DOHH2 (cell line): ENCODE measurements around the gene MLKL.

Source experiments
- H3F3A ChIP-seq: fragments of 200-600 bp; sonication (generic), shearing (Covaris generic); 2 replicates; pipeline ENCODE4 v1.6.0; 2016; ENCODE audit warnings: antibody characterized with exemption, mild to moderate bottlenecking; ENCODE audit not compliant: control insufficient read depth, insufficient read depth
- H3K27ac ChIP-seq: fragments of 200-600 bp; sonication (generic); 2 replicates; pipeline ENCODE4 v1.5.1; 2014; ENCODE audit warnings: low read depth, mild to moderate bottlenecking, low read length, moderate library complexity
- H3K27me3 ChIP-seq: fragments of 200-600 bp; sonication (generic); 2 replicates; pipeline ENCODE4 v1.6.1; 2014; ENCODE audit warnings: mild to moderate bottlenecking, low read length, mixed read lengths; ENCODE audit not compliant: control insufficient read depth
- H3K36me3 ChIP-seq: fragments of 200-600 bp; sonication (generic); 2 replicates; pipeline ENCODE4 v1.6.1; 2014; ENCODE audit warnings: mild to moderate bottlenecking, low read length, moderate library complexity, mixed read lengths; ENCODE audit not compliant: control insufficient read depth
- H3K4me1 ChIP-seq: fragments of 200-600 bp; sonication (generic); 2 replicates; pipeline ENCODE4 v1.6.1; 2014; ENCODE audit warnings: mild to moderate bottlenecking, low read length, mixed read lengths; ENCODE audit not compliant: control insufficient read depth
- H3K4me2 ChIP-seq: fragments of 200-600 bp; sonication (generic); 2 replicates; pipeline ENCODE4 v1.6.0; 2014; ENCODE audit warnings: mild to moderate bottlenecking, low read length, moderate library complexity
- H3K4me3 ChIP-seq: fragments of 200-600 bp; sonication (generic); 2 replicates; pipeline ENCODE4 v1.5.1; 2014; ENCODE audit warnings: mild to moderate bottlenecking, low read length, mixed read lengths
- H3K79me2 ChIP-seq: fragments of 200-600 bp; sonication (generic); 2 replicates; pipeline ENCODE4 v1.6.1; 2014; ENCODE audit warnings: mild to moderate bottlenecking, low read length, mixed read lengths; ENCODE audit not compliant: control insufficient read depth
- H3K9me2 ChIP-seq: fragments of 200-600 bp; sonication (generic); replicated peaks from 2 replicates; pipeline ENCODE4 v1.6.1; 2014; ENCODE audit warnings: mild to moderate bottlenecking, low read length, mixed read lengths; ENCODE audit not compliant: control insufficient read depth
- H3K9me3 ChIP-seq: fragments of 200-600 bp; sonication (generic); 2 replicates; pipeline ENCODE4 v1.6.1; 2014; ENCODE audit warnings: antibody characterized with exemption, low read length, mixed read lengths; ENCODE audit not compliant: control insufficient read depth, insufficient read depth
- H4K20me1 ChIP-seq: fragments of 200-600 bp; sonication (generic); 2 replicates; pipeline ENCODE4 v1.6.0; 2014; ENCODE audit warnings: low read depth, mild to moderate bottlenecking, antibody characterized with exemption, low read length, moderate library complexity; ENCODE audit not compliant: control insufficient read depth, insufficient read depth
- EZH2phosphoT487 ChIP-seq: fragments of 200-600 bp; sonication (generic); IDR thresholded peaks from 2 replicates; pipeline ENCODE4 v1.6.1; 2017; ENCODE audit warnings: borderline replicate concordance, mild to moderate bottlenecking, antibody characterized with exemption, low read length, moderate library complexity, mixed read lengths
- TF ChIP-seq, protein P1 (sequence below): fragments of 200-600 bp; sonication (generic); IDR thresholded peaks from one replicate; pipeline ENCODE4 v1.5.1; 2014; ENCODE audit warnings: antibody characterized with exemption, mild to moderate bottlenecking, low read depth, low read length; ENCODE audit not compliant: poor library complexity, severe bottlenecking

Gene MLKL

DNA sequence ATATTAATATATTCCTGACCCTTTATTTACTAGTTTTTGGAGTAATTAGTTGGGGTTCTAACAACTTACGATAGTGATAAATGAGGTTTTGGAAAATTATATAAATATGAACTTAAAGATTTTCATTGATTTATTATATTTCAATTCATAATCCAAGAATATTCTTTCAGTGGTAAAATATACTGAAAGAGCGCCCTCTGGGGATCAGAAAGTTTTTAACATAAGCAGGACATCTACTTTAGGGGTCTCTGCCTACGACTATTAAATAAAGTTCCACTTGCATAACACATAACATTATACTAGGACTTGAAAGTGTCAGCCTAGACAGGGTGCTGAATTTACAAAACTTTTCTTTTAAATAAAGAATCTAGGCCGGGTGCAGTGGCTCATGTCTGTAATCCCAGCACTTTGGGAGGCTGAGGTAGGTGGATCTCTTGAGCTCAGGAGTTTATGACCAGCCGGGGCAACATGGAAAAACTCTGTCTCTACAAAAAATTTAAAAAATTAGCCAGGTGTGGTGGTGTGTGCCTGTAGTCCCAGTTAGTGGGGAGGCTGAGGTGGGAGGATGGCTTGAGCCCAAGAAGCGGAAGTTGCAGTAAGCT lies 49.6 kb downstream of the MLKL start:
- TF ChIP-seq, protein P1, sequence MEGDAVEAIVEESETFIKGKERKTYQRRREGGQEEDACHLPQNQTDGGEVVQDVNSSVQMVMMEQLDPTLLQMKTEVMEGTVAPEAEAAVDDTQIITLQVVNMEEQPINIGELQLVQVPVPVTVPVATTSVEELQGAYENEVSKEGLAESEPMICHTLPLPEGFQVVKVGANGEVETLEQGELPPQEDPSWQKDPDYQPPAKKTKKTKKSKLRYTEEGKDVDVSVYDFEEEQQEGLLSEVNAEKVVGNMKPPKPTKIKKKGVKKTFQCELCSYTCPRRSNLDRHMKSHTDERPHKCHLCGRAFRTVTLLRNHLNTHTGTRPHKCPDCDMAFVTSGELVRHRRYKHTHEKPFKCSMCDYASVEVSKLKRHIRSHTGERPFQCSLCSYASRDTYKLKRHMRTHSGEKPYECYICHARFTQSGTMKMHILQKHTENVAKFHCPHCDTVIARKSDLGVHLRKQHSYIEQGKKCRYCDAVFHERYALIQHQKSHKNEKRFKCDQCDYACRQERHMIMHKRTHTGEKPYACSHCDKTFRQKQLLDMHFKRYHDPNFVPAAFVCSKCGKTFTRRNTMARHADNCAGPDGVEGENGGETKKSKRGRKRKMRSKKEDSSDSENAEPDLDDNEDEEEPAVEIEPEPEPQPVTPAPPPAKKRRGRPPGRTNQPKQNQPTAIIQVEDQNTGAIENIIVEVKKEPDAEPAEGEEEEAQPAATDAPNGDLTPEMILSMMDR = peak; percentile 50
- no peak for TF ChIP-seq EZH2phosphoT487
- Histone ChIP-seq H4K20me1 (peaks cover 7% of the 10 kb centered on the region; the same call in 1 of the 2 replicates), H3K9me2 (no peaks in the 10 kb centered on the region), H3K36me3 (peaks cover 93% of the 10 kb centered on the region), H3K27ac (no peak overlapping the region), H3F3A (peaks cover 8% of the 10 kb centered on the region), H3K4me3 (no peak overlapping the region), H3K4me1 (no peaks in the 10 kb centered on the region), H3K27me3 (no peaks in the 10 kb centered on the region), H3K79me2 (peaks cover 84% of the 10 kb centered on the region), H3K4me2 (no peak overlapping the region), H3K9me3 (no peaks in the 10 kb centered on the region)

DNA sequence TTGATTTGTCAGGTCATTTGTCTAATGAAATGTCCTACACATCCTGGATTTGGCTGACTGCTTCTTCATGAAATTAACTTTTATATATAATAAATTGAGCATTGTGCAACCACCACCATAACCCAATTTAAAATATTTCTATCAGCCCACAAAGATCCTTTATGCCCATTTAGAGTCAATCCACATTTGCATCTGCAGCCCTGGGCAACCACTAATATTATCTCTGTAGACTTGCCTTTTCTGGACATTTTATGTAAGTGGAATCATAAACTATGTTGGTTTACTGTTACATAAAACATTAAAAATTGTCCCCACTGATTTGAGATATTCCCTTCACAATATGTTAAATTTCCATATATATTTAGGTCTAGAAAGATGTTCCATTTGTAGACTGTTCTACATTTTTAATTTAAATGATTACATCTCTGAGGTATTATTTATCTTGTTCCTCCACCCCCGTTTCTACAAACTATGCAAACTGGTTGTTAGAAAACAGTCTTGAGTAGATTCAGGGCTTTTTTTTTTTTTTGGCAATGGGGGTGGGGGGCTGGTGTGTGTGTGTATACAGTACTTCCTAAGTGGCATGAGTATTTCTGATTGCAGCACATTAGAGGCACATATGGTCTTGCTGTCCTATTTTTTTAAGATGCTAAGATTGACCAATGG lies 50.7 kb downstream of the MLKL start:
- TF ChIP-seq, protein P1 = no peak
- TF ChIP-seq EZH2phosphoT487 = no peak
- Histone ChIP-seq H3K9me3 (no peaks in the 10 kb centered on the region), H3K27me3 (no peaks in the 10 kb centered on the region), H3K9me2 (no peaks in the 10 kb centered on the region), H3K4me1 (no peaks in the 10 kb centered on the region), H3K79me2 (peaks cover 73% of the 10 kb centered on the region), H3K4me2 (no peak overlapping the region), H3F3A (peaks cover 8% of the 10 kb centered on the region), H3K4me3 (no peak overlapping the region), H3K27ac (no peak overlapping the region), H3K36me3 (peaks cover 93% of the 10 kb centered on the region), H4K20me1 (peaks cover 7% of the 10 kb centered on the region; the same call in 1 of the 2 replicates)

DNA sequence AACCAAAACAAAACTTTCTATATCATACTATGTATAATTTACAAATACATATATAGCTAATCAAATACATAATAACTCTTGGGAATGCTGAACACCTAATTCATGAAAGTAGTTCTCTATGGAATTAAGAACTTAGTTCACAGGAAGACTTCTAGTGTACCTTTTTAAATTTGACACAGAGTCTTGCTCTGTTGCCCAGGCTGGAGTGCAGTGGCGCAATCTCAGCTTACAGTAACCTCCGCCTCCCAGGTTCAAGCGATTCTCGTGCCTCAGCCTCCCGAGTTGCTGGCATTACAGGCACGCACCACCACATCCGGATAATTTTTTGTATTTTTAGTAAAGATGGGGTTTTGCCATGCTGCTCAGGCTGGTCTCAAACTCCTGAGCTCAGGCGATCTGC lies 58.7 kb downstream of the MLKL start:
- Histone ChIP-seq H3K9me2 (no peaks in the 10 kb centered on the region), H3K4me1 (no peaks in the 10 kb centered on the region), H3K4me3 (no peak overlapping the region), H3K9me3 (no peaks in the 10 kb centered on the region), H3K27me3 (no peaks in the 10 kb centered on the region), H4K20me1 (no peaks in the 10 kb centered on the region), H3K4me2 (no peak overlapping the region), H3K36me3 (peaks cover 91% of the 10 kb centered on the region), H3F3A (peaks cover 5% of the 10 kb centered on the region; the same call in 1 of the 2 replicates), H3K27ac (no peak overlapping the region), H3K79me2 (peaks cover 10% of the 10 kb centered on the region)
- no peak for TF ChIP-seq EZH2phosphoT487
- TF ChIP-seq, protein P1 = no peak
